ENCODE measurements around the gene LCN15. TPM values are rescaled to one million over a fixed set of nuclear protein-coding genes. Genes with fewer than 3 reads are reported as not detected.
"Not testable (repeated sequence)": the region's sequence is repeated elsewhere in the genome, so short reads cannot be mapped to it uniquely, and the experiment has no call there.

The LCN15 gene
- total RNA-seq, 1 donor from 2014 or later, result not detected

DNA sequence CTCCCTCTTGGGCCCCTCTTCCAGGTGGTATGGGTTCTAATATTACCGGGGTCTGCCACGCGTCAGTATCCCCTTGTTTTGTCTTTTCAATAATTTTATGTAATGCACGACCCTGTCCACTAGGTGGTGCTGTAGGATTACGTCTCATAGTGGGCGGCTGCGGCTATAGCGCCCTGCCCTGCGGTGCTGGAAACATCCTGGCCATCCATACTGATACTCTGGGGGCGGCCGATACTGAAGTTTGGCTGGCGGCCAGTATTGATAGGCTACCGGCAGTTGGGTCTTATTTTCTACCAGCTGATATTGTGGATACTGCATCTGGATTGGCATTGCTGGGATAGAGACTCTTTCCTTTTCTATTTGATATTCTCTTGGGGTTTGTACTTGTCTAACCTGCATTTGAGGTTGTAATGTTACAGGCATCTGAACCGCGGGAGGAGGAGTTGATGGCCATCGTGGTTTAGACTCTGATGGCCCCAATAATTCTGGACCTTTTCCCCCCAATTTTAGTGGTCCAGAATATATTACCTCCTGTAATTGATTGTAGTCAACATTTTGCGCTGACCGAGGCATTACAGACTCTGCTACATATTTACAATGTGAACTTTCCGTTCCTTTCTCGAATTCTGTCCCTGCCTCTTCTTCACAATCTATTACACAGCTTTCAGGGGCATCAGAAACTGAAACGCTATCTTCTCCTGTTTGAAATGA is 23.5 kb upstream of the LCN15 start:
- no peaks in the 10 kb centered on the region for H3K4me1 Mint-ChIP-seq (ENCODE audit: low read depth, unreplicated experiment)
- peaks cover 2% of the 10 kb centered on the region for H3K36me3 Mint-ChIP-seq (ENCODE audit: low read depth, unreplicated experiment)
- no peak for TF ChIP-seq EZH2 (IDR thresholded peaks at IDR 0.05; ENCODE audit: insufficient read depth, low read length)
- TF ChIP-seq, protein P1, sequence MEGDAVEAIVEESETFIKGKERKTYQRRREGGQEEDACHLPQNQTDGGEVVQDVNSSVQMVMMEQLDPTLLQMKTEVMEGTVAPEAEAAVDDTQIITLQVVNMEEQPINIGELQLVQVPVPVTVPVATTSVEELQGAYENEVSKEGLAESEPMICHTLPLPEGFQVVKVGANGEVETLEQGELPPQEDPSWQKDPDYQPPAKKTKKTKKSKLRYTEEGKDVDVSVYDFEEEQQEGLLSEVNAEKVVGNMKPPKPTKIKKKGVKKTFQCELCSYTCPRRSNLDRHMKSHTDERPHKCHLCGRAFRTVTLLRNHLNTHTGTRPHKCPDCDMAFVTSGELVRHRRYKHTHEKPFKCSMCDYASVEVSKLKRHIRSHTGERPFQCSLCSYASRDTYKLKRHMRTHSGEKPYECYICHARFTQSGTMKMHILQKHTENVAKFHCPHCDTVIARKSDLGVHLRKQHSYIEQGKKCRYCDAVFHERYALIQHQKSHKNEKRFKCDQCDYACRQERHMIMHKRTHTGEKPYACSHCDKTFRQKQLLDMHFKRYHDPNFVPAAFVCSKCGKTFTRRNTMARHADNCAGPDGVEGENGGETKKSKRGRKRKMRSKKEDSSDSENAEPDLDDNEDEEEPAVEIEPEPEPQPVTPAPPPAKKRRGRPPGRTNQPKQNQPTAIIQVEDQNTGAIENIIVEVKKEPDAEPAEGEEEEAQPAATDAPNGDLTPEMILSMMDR (IDR thresholded peaks at IDR 0.05; ENCODE audit: insufficient read depth, low read depth, low read length), result peak; percentile 74
- H3K4me2 ChIP-seq (ENCODE audit: low read length), result peak overlapping the region; percentile 58
- no peak for FAIRE-seq
- H3K27me3 ChIP-seq (ENCODE audit: insufficient read depth, low read length), result peaks cover 6% of the 10 kb centered on the region
- H3K4me3 ChIP-seq (ENCODE audit: insufficient read depth, low read depth, low read length), result no peak overlapping the region
- H3K79me2 ChIP-seq (ENCODE audit: insufficient read depth, low read length), result peaks cover 9% of the 10 kb centered on the region
- H3K27ac Mint-ChIP-seq (ENCODE audit: unreplicated experiment), result no peak overlapping the region
- H3K4me3 Mint-ChIP-seq (ENCODE audit: unreplicated experiment), result peak overlapping the region; percentile 50
- no peaks in the 10 kb centered on the region for H3K36me3 ChIP-seq (ENCODE audit: insufficient read depth, low read length)
- no peak overlapping the region for H3K9ac ChIP-seq (ENCODE audit: low read length)
- H2AFZ ChIP-seq (ENCODE audit: low read depth, low read length), result no peak overlapping the region
- no peak overlapping the region for H3K27ac ChIP-seq (ENCODE audit: low read depth, low read length)
- peaks cover 13% of the 10 kb centered on the region for H3K4me1 ChIP-seq (ENCODE audit: insufficient read depth, low read length)
- no peaks in the 10 kb centered on the region for H3K9me3 ChIP-seq (ENCODE audit: insufficient read depth, low read depth, low read length)
- no peaks in the 10 kb centered on the region for H3K9me3 Mint-ChIP-seq (ENCODE audit: unreplicated experiment)
- H4K20me1 ChIP-seq (ENCODE audit: insufficient read depth, low read length), result peaks cover 12% of the 10 kb centered on the region
- peaks cover 1% of the 10 kb centered on the region for H3K27me3 Mint-ChIP-seq (ENCODE audit: low read depth, unreplicated experiment)
- no peak for DNase-seq (ENCODE audit: low read depth)

DNA sequence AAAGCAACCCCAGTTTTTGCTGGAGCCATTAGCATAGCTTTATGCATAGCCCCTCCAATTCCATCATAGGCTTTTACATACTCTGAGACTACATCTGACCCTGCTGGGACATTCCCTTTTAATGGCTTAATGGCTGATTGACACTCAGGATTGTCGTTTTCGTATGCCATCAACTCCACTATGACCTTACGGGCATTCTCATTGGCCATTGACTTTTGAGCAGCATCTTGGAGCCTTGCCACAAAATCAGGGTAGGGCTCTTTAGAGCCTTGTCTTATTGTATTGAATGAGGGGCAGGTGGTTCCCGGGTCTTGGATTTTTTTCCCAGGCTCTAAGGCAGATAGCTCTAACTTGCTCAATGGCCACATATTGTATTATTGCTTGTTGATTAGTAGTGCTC is 22.7 kb upstream of the LCN15 start:
- H3K4me3 ChIP-seq (ENCODE audit: insufficient read depth, low read depth, low read length); H3K27me3 Mint-ChIP-seq (ENCODE audit: low read depth, unreplicated experiment); DNase-seq (ENCODE audit: low read depth); FAIRE-seq; H3K27ac Mint-ChIP-seq (ENCODE audit: unreplicated experiment); H3K4me2 ChIP-seq (ENCODE audit: low read length); H3K79me2 ChIP-seq (ENCODE audit: insufficient read depth, low read length); H4K20me1 ChIP-seq (ENCODE audit: insufficient read depth, low read length); H3K36me3 Mint-ChIP-seq (ENCODE audit: low read depth, unreplicated experiment); H3K4me1 Mint-ChIP-seq (ENCODE audit: low read depth, unreplicated experiment); H3K9me3 ChIP-seq (ENCODE audit: insufficient read depth, low read depth, low read length); H3K9me3 Mint-ChIP-seq (ENCODE audit: unreplicated experiment); H2AFZ ChIP-seq (ENCODE audit: low read depth, low read length); H3K4me1 ChIP-seq (ENCODE audit: insufficient read depth, low read length); H3K36me3 ChIP-seq (ENCODE audit: insufficient read depth, low read length); H3K27me3 ChIP-seq (ENCODE audit: insufficient read depth, low read length); H3K27ac ChIP-seq (ENCODE audit: low read depth, low read length); H3K4me3 Mint-ChIP-seq (ENCODE audit: unreplicated experiment); H3K9ac ChIP-seq (ENCODE audit: low read length): not testable (repeated sequence)

DNA sequence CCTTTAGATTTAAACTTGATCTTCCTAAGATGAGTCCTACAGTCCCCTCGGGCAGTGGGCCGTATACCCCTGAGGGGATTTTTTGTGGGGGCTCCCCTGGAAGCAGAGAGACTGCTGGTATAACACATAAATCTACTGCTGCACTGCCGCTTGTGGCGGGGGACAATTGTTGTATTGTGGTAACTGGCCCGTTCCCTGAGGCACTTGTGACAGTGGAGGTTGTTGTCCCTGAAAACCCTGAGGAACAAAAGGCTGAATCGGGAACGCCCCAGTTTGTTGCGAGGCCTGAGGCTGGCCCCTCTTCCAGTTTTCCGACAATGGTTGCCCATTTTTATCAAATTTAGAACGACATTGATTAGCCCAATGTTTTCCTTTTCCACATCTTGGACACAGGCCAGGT is 22.1 kb upstream of the LCN15 start:
- Mint-ChIP-seq H3K27ac (ENCODE audit: unreplicated experiment) (no peak overlapping the region), H3K9me3 (ENCODE audit: unreplicated experiment) (no peaks in the 10 kb centered on the region), H3K27me3 (ENCODE audit: low read depth, unreplicated experiment) (peaks cover 8% of the 10 kb centered on the region), H3K36me3 (ENCODE audit: low read depth, unreplicated experiment) (no peaks in the 10 kb centered on the region), H3K4me1 (ENCODE audit: low read depth, unreplicated experiment) (no peaks in the 10 kb centered on the region), H3K4me3 (ENCODE audit: unreplicated experiment) (no peak overlapping the region)
- Histone ChIP-seq H3K36me3 (ENCODE audit: insufficient read depth, low read length) (no peaks in the 10 kb centered on the region), H2AFZ (ENCODE audit: low read depth, low read length) (no peak overlapping the region), H3K9me3 (ENCODE audit: insufficient read depth, low read depth, low read length) (no peaks in the 10 kb centered on the region), H3K9ac (ENCODE audit: low read length) (no peak overlapping the region), H3K27me3 (ENCODE audit: insufficient read depth, low read length) (peaks cover 6% of the 10 kb centered on the region), H3K4me1 (ENCODE audit: insufficient read depth, low read length) (peaks cover 3% of the 10 kb centered on the region), H3K27ac (ENCODE audit: low read depth, low read length) (no peak overlapping the region), H3K4me2 (ENCODE audit: low read length) (no peak overlapping the region), H3K79me2 (ENCODE audit: insufficient read depth, low read length) (peaks cover under 1% of the 10 kb centered on the region), H4K20me1 (ENCODE audit: insufficient read depth, low read length) (no peaks in the 10 kb centered on the region), H3K4me3 (ENCODE audit: insufficient read depth, low read depth, low read length) (no peak overlapping the region)
- TF ChIP-seq EZH2 (IDR thresholded peaks at IDR 0.05; ENCODE audit: insufficient read depth, low read length), result no peak
- TF ChIP-seq, protein P1 (IDR thresholded peaks at IDR 0.05; ENCODE audit: insufficient read depth, low read depth, low read length), result no peak
- no peak for FAIRE-seq
- DNase-seq (ENCODE audit: low read depth), result no peak

DNA sequence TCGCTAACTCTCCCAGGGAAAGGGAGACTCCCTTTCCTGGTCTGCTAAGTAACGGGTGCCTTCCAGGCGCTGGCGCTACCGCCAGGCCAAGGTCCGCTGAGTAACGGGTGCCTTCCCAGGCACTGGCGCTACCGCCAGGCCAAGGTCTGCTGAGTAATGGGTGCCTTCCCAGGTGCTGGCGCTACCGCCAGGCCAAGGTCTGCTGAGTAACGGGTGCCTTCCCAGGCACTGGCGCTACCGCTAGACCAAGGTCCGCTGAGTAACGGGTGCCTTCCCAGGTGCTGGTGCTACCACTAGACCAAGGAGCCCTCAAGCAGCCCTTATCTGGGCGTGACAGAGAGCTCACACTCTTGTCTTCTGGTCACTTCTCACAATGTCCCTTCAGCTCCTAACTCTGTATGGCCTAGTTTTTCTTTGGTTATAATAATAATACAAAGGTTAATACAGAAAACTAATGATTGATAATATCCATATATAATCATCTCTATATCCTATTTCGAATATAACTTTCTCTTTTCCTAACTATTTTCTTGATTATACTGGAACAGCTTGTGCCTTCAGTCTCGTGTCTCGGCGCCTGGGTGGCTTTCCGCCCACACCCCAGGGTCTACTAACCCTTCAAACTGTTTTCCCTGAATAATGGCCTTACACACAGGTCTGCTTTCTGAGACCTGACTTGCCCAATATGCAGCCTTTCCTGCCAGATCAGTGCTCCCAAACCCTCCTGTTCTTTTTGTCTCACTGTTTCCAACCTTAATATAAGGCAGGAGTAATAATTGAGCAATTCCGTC is 21.4 kb upstream of the LCN15 start:
- not testable (repeated sequence) for H3K27ac ChIP-seq (ENCODE audit: low read depth, low read length); H3K4me3 ChIP-seq (ENCODE audit: insufficient read depth, low read depth, low read length); H3K4me2 ChIP-seq (ENCODE audit: low read length); H3K4me1 Mint-ChIP-seq (ENCODE audit: low read depth, unreplicated experiment); H3K36me3 Mint-ChIP-seq (ENCODE audit: low read depth, unreplicated experiment); H2AFZ ChIP-seq (ENCODE audit: low read depth, low read length); H3K9me3 ChIP-seq (ENCODE audit: insufficient read depth, low read depth, low read length); H3K27me3 ChIP-seq (ENCODE audit: insufficient read depth, low read length); H3K79me2 ChIP-seq (ENCODE audit: insufficient read depth, low read length); H3K9ac ChIP-seq (ENCODE audit: low read length); FAIRE-seq; H3K4me3 Mint-ChIP-seq (ENCODE audit: unreplicated experiment); H3K4me1 ChIP-seq (ENCODE audit: insufficient read depth, low read length); DNase-seq (ENCODE audit: low read depth); H3K9me3 Mint-ChIP-seq (ENCODE audit: unreplicated experiment); H4K20me1 ChIP-seq (ENCODE audit: insufficient read depth, low read length); H3K36me3 ChIP-seq (ENCODE audit: insufficient read depth, low read length)
- Mint-ChIP-seq H3K27me3 (ENCODE audit: low read depth, unreplicated experiment) (peaks cover 10% of the 10 kb centered on the region), H3K27ac (ENCODE audit: unreplicated experiment) (peak overlapping the region; percentile 41)

All from astrocyte (in vitro differentiated cells and primary cell).